OCI-LY3 (cell line): ENCODE measurements around the gene MCM7.

Source experiments
- EZH2phosphoT487 ChIP-seq: fragments of 200-600 bp; shearing (Covaris generic); IDR thresholded peaks from 2 replicates; pipeline ENCODE4 v1.6.1; 2018; ENCODE audit warnings: antibody characterized with exemption, mixed run types, low read depth
- TF ChIP-seq, protein P1 (sequence below): fragments of 200-600, 300-600 bp; sonication (generic); IDR thresholded peaks from 2 replicates; pipeline ENCODE4 v1.5.1; 2014; ENCODE audit warnings: antibody characterized with exemption, low read length, low read depth

GRCh38 chr7:100065452-100066186 lies 35.6 kb downstream of the MCM7 start:
- TF ChIP-seq, protein P1, sequence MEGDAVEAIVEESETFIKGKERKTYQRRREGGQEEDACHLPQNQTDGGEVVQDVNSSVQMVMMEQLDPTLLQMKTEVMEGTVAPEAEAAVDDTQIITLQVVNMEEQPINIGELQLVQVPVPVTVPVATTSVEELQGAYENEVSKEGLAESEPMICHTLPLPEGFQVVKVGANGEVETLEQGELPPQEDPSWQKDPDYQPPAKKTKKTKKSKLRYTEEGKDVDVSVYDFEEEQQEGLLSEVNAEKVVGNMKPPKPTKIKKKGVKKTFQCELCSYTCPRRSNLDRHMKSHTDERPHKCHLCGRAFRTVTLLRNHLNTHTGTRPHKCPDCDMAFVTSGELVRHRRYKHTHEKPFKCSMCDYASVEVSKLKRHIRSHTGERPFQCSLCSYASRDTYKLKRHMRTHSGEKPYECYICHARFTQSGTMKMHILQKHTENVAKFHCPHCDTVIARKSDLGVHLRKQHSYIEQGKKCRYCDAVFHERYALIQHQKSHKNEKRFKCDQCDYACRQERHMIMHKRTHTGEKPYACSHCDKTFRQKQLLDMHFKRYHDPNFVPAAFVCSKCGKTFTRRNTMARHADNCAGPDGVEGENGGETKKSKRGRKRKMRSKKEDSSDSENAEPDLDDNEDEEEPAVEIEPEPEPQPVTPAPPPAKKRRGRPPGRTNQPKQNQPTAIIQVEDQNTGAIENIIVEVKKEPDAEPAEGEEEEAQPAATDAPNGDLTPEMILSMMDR, result no peak
- TF ChIP-seq EZH2phosphoT487, result no peak
